Measurements from ENCODE around the gene BCR. TPM values are rescaled to one million over a fixed set of nuclear protein-coding genes. Genes with fewer than 3 reads are reported as not detected.

The BCR gene
- polyA plus RNA-seq, 3 donors: 10.3 to 37.9 (median 14.8) TPM

DNA sequence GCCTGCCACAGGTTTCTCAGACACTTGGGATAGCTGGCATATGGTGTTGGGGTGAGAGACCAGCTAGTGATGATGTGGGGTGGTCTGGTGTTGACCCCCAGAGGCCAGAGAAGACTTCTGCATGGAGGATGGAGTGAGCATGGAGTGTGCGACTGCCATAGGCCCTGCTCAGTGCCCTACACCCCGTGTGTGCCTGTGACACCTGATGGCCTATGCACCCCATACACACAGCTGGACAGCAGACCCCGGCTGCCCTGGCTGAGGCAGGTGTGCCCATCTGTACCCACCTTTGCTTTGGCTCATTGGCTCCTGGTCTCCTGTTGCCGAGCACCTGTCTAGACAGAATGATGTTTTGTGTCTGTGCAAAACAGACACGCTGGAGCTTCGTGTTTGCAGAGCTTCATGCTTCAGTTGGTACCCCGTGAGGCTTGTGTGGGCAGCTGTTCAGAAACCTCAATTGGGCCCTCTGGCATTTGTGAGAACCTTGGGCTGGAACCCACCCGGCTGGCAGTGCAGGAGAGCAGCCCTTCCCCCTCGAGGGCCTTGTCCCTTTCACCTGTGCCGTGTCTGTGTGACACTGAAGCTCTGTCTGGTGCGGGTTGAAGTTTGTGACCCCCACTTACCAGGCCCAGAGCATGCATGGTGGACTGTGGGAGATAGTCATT, 27.6 kb downstream of the BCR start:
- H3K27ac ChIP-seq (ENCODE audit: low read depth, low read length): no peak overlapping the region
- WGBS, 3 donors: 91 to 96% (median 95%) methylated on average over 11 of the region's 11 CpGs

DNA sequence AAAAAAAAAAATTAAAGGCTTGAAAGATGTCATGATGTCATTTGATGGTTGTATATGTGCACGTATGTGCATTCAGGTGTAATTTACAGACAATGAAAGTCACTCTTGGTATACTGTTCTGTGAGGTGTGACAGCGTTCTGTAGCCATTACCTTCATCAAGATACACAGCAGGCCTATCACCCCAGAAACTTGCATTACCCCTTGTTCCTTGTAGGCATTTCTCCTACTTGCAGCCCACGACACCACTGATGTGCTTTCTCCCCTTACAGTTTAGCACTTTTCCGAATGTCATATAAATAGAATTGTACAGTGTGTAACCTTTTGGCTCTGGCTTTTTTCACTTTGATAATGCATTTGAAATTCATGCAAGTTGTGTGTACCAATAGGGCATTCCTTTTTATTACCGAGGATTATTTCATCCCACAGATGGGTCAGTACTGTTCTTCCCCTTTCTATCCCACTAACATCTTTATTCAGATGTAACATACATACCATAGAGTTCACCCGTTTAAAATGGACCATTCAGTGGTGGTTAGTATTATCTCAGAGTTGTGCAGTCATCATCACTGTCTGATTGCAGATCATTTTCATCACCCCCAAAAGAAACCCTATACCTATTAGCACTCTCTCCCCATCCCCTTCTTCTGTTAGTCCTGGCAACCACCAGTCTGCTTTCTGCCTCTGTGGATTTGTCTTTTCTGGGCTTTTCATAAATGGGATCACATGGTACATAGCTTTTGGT, 30.3 kb downstream of the BCR start:
- no peak overlapping the region for H3K27ac ChIP-seq (ENCODE audit: low read depth, low read length)
- WGBS, 3 donors: 75 to 88% (median 80%) methylated on average over 6 of the region's 6 CpGs

GRCh38 chr22:23211622-23212021, 31.3 kb downstream of the BCR start:
- 95 to 98% (median 97%) methylated on average over 3 of the region's 3 CpGs for WGBS, 3 donors
- H3K27ac ChIP-seq (ENCODE audit: low read depth, low read length): no peak overlapping the region

- 75 to 83% (median 82%) methylated on average over 10 of the region's 10 CpGs for WGBS, 3 donors
Measured at GRCh38 chr22:23212061-23213021, 32.0 kb downstream of the BCR start.

GRCh38 chr22:23213022-23213555, 32.8 kb downstream of the BCR start:
- WGBS, 3 donors: 85 to 95% (median 91%) methylated on average over 13 of the region's 13 CpGs
- H3K27ac ChIP-seq (ENCODE audit: low read depth, low read length): no peak overlapping the region

More at GRCh38 chr22:23212061-23213021, 32.0 kb downstream of the BCR start:
- no peak overlapping the region for H3K27ac ChIP-seq (ENCODE audit: low read depth, low read length)

DNA sequence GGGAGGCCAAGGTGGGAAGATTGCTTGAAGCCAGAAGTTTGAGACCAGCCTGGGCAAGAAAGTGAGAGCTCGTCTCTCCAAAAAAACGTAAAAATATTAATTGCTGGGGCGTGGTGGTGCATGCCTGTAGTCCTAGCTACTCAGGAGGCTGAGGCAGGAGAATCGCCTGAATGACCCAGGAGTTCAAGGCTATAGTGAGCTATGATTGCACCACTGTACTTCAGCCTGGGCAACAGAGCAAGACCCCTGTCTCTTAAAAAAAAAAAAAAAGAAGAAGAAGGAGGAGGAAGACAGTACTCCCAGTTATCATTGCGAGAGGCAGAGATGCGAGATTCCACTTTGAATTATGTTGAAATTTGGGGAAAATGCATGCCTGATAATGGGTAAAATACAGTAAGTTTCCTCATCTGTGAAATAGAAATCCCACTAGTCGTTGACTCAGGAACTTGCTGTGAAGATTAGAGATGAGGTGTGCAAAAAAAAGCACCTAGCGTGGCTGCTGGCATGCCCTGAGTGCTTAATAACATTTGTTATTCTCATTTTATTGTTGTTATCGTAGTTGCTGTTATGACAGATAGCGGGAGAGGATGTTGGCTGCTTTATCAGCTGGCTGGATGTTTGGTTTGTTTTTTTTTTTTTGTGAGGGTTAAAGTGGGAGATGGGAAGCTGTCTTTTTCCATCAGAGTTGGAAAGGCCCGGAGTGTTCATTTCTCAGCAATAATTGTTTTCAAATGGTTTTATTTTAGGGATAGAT, 33.4 kb downstream of the BCR start:
- H3K27ac ChIP-seq (ENCODE audit: low read depth, low read length): no peak overlapping the region
- WGBS, 3 donors: 64 to 73% (median 66%) methylated on average over 11 of the region's 11 CpGs

DNA sequence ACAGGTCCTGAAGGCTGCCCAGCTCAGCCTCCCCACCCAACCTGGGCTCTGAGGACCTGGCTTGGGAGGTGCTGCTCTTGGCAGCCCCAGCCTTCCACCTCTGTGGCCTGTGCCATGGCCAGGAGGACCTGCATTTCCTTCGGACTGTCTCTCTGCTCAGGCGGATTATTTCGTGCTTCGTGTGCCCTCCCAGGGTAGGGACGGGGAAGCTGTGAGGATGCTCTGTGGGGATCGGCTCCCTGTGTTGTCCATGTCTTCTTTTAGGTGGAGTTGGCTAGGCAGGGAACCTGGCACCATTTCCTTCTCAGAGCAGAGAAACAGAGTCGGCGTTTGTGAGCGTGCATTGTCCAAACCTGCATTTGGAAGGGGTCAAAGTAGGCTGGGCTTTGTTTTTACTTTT, 34.1 kb downstream of the BCR start:
- no peak overlapping the region for H3K27ac ChIP-seq (ENCODE audit: low read depth, low read length)
- 75 to 95% (median 79%) methylated on average over 9 of the region's 9 CpGs for WGBS, 3 donors

GRCh38 chr22:23215294-23216241, 35.3 kb downstream of the BCR start:
- WGBS, 3 donors: 42 to 70% (median 49%) methylated on average over 12 of the region's 12 CpGs
- H3K27ac ChIP-seq (ENCODE audit: low read depth, low read length): peak overlapping the region; percentile 55

- WGBS, 3 donors: 43 to 83% (median 48%) methylated on average over 16 of the region's 16 CpGs
- no peak overlapping the region for H3K27ac ChIP-seq (ENCODE audit: low read depth, low read length)
Measured at GRCh38 chr22:23216461-23217170, 36.3 kb downstream of the BCR start.

- WGBS, 3 donors: 47 to 86% (median 57%) methylated on average over 16 of the region's 16 CpGs
Measured at GRCh38 chr22:23217171-23218052, 37.1 kb downstream of the BCR start.

DNA sequence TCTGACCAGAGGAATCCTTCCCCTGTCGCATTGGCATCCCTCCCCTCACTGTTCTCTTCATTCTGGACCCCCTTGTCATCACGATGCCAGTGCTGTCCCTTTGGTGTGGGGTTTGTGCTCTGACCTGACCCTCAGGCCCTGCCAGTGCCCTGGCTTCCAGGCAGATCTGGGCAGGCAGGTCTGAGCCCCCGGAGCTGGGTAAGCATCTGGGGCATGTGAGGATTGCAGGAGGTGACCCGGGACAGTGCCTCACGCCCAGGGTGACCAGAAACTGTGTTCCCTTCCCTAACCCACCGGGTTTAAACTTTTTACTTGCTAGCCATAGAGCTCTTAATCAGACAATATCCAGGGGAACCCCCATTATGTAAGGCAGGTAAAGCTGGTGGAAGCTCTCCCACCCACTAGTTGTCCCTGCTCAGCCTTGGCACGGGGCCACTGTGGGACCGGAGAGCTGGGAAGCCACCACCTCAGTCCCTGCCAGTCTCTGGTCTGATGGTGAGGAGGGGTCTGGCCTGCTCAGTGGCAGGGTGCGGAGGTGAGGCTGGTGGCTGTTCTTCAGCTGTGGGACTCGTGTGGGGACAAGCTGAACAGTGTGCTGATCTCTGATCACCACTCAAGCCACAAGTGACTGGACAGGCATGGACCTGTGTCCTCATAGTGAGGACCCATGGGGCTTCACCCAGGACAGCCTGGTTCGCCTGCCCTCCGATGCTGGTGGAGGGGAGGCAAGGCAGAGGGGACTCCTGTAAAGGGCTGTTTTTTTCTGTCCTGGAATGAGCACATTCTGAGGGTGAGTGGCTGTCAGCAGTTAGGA, 38.0 kb downstream of the BCR start:
- WGBS, 3 donors: 54 to 62% (median 62%) methylated on average over 12 of the region's 12 CpGs
- no peak overlapping the region for H3K27ac ChIP-seq (ENCODE audit: low read depth, low read length)

More at GRCh38 chr22:23217171-23218052, 37.1 kb downstream of the BCR start:
- no peak overlapping the region for H3K27ac ChIP-seq (ENCODE audit: low read depth, low read length)

- no peak overlapping the region for H3K27ac ChIP-seq (ENCODE audit: low read depth, low read length)
- 25 to 33% (median 29%) methylated on average over 11 of the region's 11 CpGs for WGBS, 3 donors
Measured at GRCh38 chr22:23218867-23219251, 38.5 kb downstream of the BCR start.

DNA sequence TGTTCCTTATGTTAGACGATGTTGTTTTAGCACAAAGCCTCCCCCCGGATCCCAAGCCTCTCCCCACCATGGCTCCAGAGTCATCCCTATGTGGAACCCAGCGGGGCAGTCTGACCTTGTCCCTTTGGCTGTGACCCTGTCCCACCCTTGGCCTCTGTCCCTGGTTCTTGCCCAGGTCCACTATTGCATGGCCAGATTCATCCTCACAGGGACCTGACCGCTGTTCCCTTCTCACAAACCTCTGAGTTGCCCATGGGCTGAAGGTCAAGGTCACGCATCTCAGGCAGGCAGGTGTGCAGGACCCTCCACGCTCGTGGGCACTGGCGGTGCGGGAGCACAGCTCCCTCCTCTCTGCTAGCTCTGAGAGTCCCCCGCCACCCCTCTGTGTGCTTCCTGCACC, 39.0 kb downstream of the BCR start:
- 63 to 82% (median 71%) methylated on average over 10 of the region's 10 CpGs for WGBS, 3 donors
- no peak overlapping the region for H3K27ac ChIP-seq (ENCODE audit: low read depth, low read length)

DNA sequence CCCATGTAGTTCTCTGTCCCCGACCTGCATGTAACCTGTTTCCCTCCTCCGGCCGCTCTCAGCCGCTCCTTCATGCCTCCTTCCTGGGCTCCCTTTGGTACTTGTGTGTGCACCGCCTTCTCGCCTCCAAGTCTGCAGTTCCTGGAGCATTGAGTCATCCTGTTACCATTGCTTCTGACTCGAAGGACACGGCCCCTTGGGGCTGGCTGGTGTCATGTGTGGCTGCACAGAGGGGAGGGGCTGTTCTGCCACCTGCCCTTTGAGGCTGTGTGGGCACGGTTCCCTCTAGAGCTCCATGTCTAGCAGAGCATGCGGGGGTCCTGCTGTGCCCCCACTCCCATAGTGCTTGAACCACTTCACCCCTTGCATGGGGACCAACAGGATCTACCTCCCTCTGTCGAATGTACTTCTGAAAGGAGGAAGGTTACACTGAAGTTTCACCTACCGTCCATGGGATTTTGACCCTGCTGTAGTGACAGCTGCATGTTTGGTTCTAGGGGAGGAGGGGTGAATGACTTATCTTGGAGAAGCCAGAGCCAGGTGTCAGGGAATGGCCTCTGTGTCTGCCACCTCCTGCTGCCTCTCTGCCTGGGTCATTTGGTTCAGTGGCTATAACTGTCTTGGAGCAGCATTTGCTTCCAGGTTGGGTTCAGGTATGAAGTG, 39.6 kb downstream of the BCR start:
- H3K27ac ChIP-seq (ENCODE audit: low read depth, low read length): no peak overlapping the region
- 45 to 59% (median 46%) methylated on average over 12 of the region's 12 CpGs for WGBS, 3 donors

Data from adipose tissue (tissue), 3 donors.